GM23338 (cell line): ENCODE measurements around the gene BMPER. TPM values are rescaled to one million over a fixed set of nuclear protein-coding genes. Genes with fewer than 3 reads are reported as not detected.

ENCODE experiments used
- ATAC-seq: fragments of 200-7000 bp; cut with Tn5 transposase; 3 replicates; pipeline ENCODE4 v1.9.1; 2020
- DNase-seq: peaks from one replicate; pipeline ENCODE4 v3.0.0-alpha.2; 2015; ENCODE audit warnings: low spot score
- H2AFZ ChIP-seq: fragments of 200-600 bp; sonication (generic); 2 replicates; pipeline ENCODE4 v1.8.0; 2016; ENCODE audit warnings: antibody characterized with exemption, mild to moderate bottlenecking, moderate library complexity
- H3F3A ChIP-seq: fragments of 200-600 bp; sonication (generic); replicated peaks from 2 replicates; pipeline ENCODE4 v1.8.0; 2017; ENCODE audit warnings: antibody characterized with exemption, mixed run types, low read depth
- H3K27ac ChIP-seq: fragments of 200-600 bp; sonication (generic); 2 replicates; pipeline ENCODE4 v1.6.1; 2016; ENCODE audit warnings: low read depth
- H3K27me3 ChIP-seq: fragments of 200-600 bp; sonication (generic); 2 replicates; pipeline ENCODE4 v1.8.0; 2016; ENCODE audit warnings: mild to moderate bottlenecking, mixed run types, moderate library complexity; ENCODE audit not compliant: insufficient read depth
- H3K36me3 ChIP-seq: fragments of 200-600 bp; sonication (generic); 2 replicates; pipeline ENCODE4 v1.8.0; 2016; ENCODE audit warnings: mild to moderate bottlenecking; ENCODE audit not compliant: insufficient read depth
- H3K4me1 ChIP-seq: fragments of 200-600 bp; sonication (generic); 2 replicates; pipeline ENCODE4 v1.8.0; 2016; ENCODE audit warnings: mild to moderate bottlenecking, moderate library complexity; ENCODE audit not compliant: insufficient read depth
- H3K4me2 ChIP-seq: fragments of 200-600 bp; sonication (generic); 2 replicates; pipeline ENCODE4 v1.7.1; 2017; ENCODE audit warnings: mixed run types
- H3K4me3 ChIP-seq: fragments of 200-600 bp; sonication (generic); 2 replicates; pipeline ENCODE4 v1.6.1; 2016; ENCODE audit warnings: mixed run types
- H3K79me2 ChIP-seq: fragments of 200-600 bp; sonication (generic); replicated peaks from 2 replicates; pipeline ENCODE4 v1.8.0; 2017; ENCODE audit warnings: mild to moderate bottlenecking; ENCODE audit not compliant: insufficient read depth
- H3K9me2 ChIP-seq: fragments of 200-600 bp; sonication (generic); 2 replicates; pipeline ENCODE4 v1.8.0; 2017; ENCODE audit not compliant: insufficient read depth
- H4K20me1 ChIP-seq: fragments of 200-600 bp; sonication (generic); replicated peaks from 2 replicates; pipeline ENCODE4 v1.8.0; 2017; ENCODE audit warnings: mild to moderate bottlenecking; ENCODE audit not compliant: insufficient read depth
- H3K27ac Mint-ChIP-seq: 2 replicates; pipeline ENCODE4 v1.8.0; 2020; ENCODE audit warnings: inconsistent platforms, mild to moderate bottlenecking, moderate library complexity, mixed read lengths
- H3K27me3 Mint-ChIP-seq: 3 replicates; pipeline ENCODE4 v1.8.0; 2022; ENCODE audit warnings: low read depth, mild to moderate bottlenecking, moderate library complexity, mixed read lengths, inconsistent platforms; ENCODE audit not compliant: insufficient read depth, poor library complexity
- H3K36me3 Mint-ChIP-seq: 3 replicates; pipeline ENCODE4 v1.8.0; 2021; ENCODE audit warnings: low read depth, mild to moderate bottlenecking, inconsistent platforms, moderate library complexity, mixed read lengths
- H3K4me1 Mint-ChIP-seq: 3 replicates; pipeline ENCODE4 v1.8.0; 2020; ENCODE audit warnings: mild to moderate bottlenecking, inconsistent platforms, mixed read lengths
- H3K4me3 Mint-ChIP-seq: 3 replicates; pipeline ENCODE4 v1.8.0; 2021; ENCODE audit warnings: moderate library complexity, mild to moderate bottlenecking, inconsistent platforms, mixed read lengths
- H3K9me3 Mint-ChIP-seq: 3 replicates; pipeline ENCODE4 v1.8.0; 2020; ENCODE audit warnings: moderate library complexity, mild to moderate bottlenecking, inconsistent platforms, mixed read lengths
- NANOG ChIP-seq: IDR thresholded peaks from 2 replicates; pipeline ENCODE4 v1.6.1; 2016; ENCODE audit warnings: antibody characterized with exemption, borderline replicate concordance
- POLR2AphosphoS5 ChIP-seq: IDR thresholded peaks from 2 replicates; pipeline ENCODE4 v1.6.1; 2016; ENCODE audit warnings: antibody characterized with exemption, low read depth
- REST ChIP-seq: IDR thresholded peaks from one replicate; pipeline ENCODE4 v1.6.1; 2018; ENCODE audit warnings: antibody characterized with exemption; ENCODE audit not compliant: unreplicated experiment
- ZNF331 ChIP-seq: fragments of 250-450 bp; sonication (Bioruptor Pico); IDR thresholded peaks from 2 replicates; pipeline ENCODE4 v1.5.0; 2020; ENCODE audit warnings: low read depth, mild to moderate bottlenecking, moderate library complexity
- polyA plus RNA-seq: library from polyadenylated mRNA; unstranded; fragments of >200 nt; fragmentation: Nextera tagmentation; extraction: Ambion mirVana; gene quantifications from 2 replicates; pipeline ENCODE4 v1.2.1, GENCODE V29; 2016
- total RNA-seq: library from RNA; depleted of rRNA; stranded (reverse); fragments of >200 nt; shearing (Covaris generic); gene quantifications from 2 replicates; pipeline ENCODE4 v1.2.3, GENCODE V29; 2014
- TF ChIP-seq, protein P1 (sequence below): fragments of 250-450 bp; sonication (Bioruptor Pico); IDR thresholded peaks from 2 replicates; pipeline ENCODE4 v1.5.0; 2020; ENCODE audit warnings: mild to moderate bottlenecking, moderate library complexity

BMPER gene
- total and polyA plus RNA-seq, 2 experiments from 2014 or later: 0.53 to 1.4 TPM

- no peaks in the 10 kb centered on the region for H3K79me2 ChIP-seq
- no peak overlapping the region for H3K4me3 ChIP-seq
- Mint-ChIP-seq H3K4me3 (no peak overlapping the region), H3K36me3 (no peaks in the 10 kb centered on the region), H3K27ac (no peak overlapping the region), H3K9me3 (no peaks in the 10 kb centered on the region), H3K4me1 (peaks cover 15% of the 10 kb centered on the region; the same call in 2 of the 3 replicates), H3K27me3 (no peaks in the 10 kb centered on the region)
- TF ChIP-seq, protein P1, sequence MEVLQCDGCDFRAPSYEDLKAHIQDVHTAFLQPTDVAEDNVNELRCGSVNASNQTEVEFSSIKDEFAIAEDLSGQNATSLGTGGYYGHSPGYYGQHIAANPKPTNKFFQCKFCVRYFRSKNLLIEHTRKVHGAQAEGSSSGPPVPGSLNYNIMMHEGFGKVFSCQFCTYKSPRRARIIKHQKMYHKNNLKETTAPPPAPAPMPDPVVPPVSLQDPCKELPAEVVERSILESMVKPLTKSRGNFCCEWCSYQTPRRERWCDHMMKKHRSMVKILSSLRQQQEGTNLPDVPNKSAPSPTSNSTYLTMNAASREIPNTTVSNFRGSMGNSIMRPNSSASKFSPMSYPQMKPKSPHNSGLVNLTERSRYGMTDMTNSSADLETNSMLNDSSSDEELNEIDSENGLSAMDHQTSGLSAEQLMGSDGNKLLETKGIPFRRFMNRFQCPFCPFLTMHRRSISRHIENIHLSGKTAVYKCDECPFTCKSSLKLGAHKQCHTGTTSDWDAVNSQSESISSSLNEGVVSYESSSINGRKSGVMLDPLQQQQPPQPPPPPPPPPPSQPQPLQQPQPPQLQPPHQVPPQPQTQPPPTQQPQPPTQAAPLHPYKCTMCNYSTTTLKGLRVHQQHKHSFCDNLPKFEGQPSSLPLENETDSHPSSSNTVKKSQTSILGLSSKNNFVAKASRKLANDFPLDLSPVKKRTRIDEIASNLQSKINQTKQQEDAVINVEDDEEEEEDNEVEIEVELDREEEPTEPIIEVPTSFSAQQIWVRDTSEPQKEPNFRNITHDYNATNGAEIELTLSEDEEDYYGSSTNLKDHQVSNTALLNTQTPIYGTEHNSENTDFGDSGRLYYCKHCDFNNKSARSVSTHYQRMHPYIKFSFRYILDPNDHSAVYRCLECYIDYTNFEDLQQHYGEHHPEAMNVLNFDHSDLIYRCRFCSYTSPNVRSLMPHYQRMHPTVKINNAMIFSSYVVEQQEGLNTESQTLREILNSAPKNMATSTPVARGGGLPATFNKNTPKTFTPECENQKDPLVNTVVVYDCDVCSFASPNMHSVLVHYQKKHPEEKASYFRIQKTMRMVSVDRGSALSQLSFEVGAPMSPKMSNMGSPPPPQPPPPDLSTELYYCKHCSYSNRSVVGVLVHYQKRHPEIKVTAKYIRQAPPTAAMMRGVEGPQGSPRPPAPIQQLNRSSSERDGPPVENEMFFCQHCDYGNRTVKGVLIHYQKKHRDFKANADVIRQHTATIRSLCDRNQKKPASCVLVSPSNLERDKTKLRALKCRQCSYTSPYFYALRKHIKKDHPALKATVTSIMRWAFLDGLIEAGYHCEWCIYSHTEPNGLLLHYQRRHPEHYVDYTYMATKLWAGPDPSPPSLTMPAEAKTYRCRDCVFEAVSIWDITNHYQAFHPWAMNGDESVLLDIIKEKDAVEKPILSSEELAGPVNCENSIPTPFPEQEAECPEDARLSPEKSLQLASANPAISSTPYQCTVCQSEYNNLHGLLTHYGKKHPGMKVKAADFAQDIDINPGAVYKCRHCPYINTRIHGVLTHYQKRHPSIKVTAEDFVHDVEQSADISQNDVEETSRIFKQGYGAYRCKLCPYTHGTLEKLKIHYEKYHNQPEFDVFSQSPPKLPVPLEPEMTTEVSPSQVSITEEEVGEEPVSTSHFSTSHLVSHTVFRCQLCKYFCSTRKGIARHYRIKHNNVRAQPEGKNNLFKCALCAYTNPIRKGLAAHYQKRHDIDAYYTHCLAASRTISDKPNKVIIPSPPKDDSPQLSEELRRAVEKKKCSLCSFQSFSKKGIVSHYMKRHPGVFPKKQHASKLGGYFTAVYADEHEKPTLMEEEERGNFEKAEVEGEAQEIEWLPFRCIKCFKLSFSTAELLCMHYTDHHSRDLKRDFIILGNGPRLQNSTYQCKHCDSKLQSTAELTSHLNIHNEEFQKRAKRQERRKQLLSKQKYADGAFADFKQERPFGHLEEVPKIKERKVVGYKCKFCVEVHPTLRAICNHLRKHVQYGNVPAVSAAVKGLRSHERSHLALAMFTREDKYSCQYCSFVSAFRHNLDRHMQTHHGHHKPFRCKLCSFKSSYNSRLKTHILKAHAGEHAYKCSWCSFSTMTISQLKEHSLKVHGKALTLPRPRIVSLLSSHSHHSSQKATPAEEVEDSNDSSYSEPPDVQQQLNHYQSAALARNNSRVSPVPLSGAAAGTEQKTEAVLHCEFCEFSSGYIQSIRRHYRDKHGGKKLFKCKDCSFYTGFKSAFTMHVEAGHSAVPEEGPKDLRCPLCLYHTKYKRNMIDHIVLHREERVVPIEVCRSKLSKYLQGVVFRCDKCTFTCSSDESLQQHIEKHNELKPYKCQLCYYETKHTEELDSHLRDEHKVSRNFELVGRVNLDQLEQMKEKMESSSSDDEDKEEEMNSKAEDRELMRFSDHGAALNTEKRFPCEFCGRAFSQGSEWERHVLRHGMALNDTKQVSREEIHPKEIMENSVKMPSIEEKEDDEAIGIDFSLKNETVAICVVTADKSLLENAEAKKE (CRISPR knock-in tag): 0 out of 2 replicates have a peak, but pooled peaks have one; percentile 20
- TF ChIP-seq POLR2AphosphoS5: no peak
- DNase-seq: no peak
- no peak overlapping the region for H3K4me2 ChIP-seq
- no peaks in the 10 kb centered on the region for H4K20me1 ChIP-seq
- H3F3A ChIP-seq: no peaks in the 10 kb centered on the region
- H3K9me2 ChIP-seq: peaks cover 10% of the 10 kb centered on the region; the same call in 1 of the 2 replicates
- no peaks in the 10 kb centered on the region; the same call in 1 of the 2 replicates for H3K4me1 ChIP-seq
- H3K27ac ChIP-seq: no peak overlapping the region
- no peaks in the 10 kb centered on the region for H3K27me3 ChIP-seq
- no peak; the same call in 2 of the 3 replicates for ATAC-seq
- H3K36me3 ChIP-seq: no peaks in the 10 kb centered on the region; the same call in 1 of the 2 replicates
- H2AFZ ChIP-seq: no peak overlapping the region
Observed at GRCh38 chr7:33885290-33886148, 19.8 kb upstream of the BMPER start.

DNA sequence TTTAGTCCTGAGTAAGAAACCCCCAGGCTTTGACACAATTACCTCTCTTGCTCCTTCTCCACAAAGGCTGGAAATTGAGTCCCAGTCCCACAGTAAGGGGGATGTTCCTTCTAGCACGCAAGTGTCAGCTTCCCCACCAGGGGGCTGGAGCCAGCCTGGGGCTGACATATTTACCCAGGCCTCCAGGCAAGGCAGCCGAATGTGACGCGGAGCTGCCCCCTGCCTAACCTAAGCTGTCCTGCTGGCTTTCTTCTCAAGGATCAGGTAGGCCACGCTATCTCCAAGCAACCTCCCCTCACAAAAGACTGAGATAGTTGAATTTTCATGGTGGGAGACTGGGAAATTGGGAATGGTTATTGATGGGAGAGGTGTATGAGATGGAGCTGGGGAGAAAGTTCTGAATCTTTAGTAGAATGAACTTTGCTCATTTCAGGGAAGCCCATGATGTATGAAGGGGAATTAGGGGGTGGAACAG, 19.2 kb upstream of the BMPER start:
- H3K79me2 ChIP-seq: no peaks in the 10 kb centered on the region
- no peaks in the 10 kb centered on the region for H3F3A ChIP-seq
- no peaks in the 10 kb centered on the region; the same call in 1 of the 2 replicates for H3K36me3 ChIP-seq
- no peaks in the 10 kb centered on the region for H3K36me3 Mint-ChIP-seq
- H3K9me2 ChIP-seq: peaks cover 10% of the 10 kb centered on the region; the same call in 1 of the 2 replicates
- H4K20me1 ChIP-seq: no peaks in the 10 kb centered on the region
- no peak overlapping the region for H3K27ac ChIP-seq
- H3K4me1 Mint-ChIP-seq: peaks cover 15% of the 10 kb centered on the region; the same call in 2 of the 3 replicates
- no peaks in the 10 kb centered on the region; the same call in 1 of the 2 replicates for H3K4me1 ChIP-seq
- H2AFZ ChIP-seq: no peak overlapping the region
- H3K27me3 Mint-ChIP-seq: no peaks in the 10 kb centered on the region
- H3K4me3 ChIP-seq: no peak overlapping the region
- ATAC-seq (peak; percentile 97), DNase-seq (peak; percentile 87)
- no peak overlapping the region for H3K4me3 Mint-ChIP-seq
- no peak overlapping the region for H3K27ac Mint-ChIP-seq
- H3K9me3 Mint-ChIP-seq: no peaks in the 10 kb centered on the region
- no peaks in the 10 kb centered on the region for H3K27me3 ChIP-seq
- H3K4me2 ChIP-seq: no peak overlapping the region
- TF ChIP-seq ZNF331 (CRISPR knock-in tag) (no peak), NANOG (no peak), REST (no peak)
